HCT116 (cell line): Measurements from ENCODE around the gene ETNK2.

Experiments
- CEBPB ChIP-seq: IDR thresholded peaks from 2 replicates; pipeline ENCODE4 v1.6.1; 2012; ENCODE audit warnings: low read depth
- CTCF ChIP-seq, 3 experiments: fragments of 200-600 bp in 1 of 3; sonication (generic) in 1 of 3; IDR thresholded peaks in 2 of 3; conservative IDR thresholded peaks in 1 of 3; 2 replicates each; pipeline ENCODE4 v1.5.1; 2012 to 2017; ENCODE audit warnings: low read depth in 2 of 3, low read length in 2 of 3, antibody characterized with exemption in 1 of 3, borderline replicate concordance in 1 of 3, control low read depth in 1 of 3, mild to moderate bottlenecking in 1 of 3, mixed read lengths in 1 of 3, mixed run types in 1 of 3, moderate library complexity in 1 of 3; ENCODE audit not compliant: insufficient read depth in 1 of 3
- POLR2AphosphoS5 ChIP-seq: IDR thresholded peaks from 2 replicates; pipeline ENCODE4 v1.6.1; 2011; ENCODE audit warnings: mild to moderate bottlenecking, low read depth, low read length, moderate library complexity
- SP1 ChIP-seq: IDR thresholded peaks from 2 replicates; pipeline ENCODE4 v1.6.1; 2012; ENCODE audit warnings: low read depth

GRCh38 chr1:204116539-204116938 is 35.3 kb downstream of the ETNK2 start:
- TF ChIP-seq CTCF (IDR thresholded peaks at IDR 0.05 in 2 of 3, conservative IDR thresholded peaks at IDR 0.05 in 1 of 3; ENCODE audit: borderline replicate concordance in 1 of 3, insufficient read depth in 1 of 3, low read depth in 2 of 3, low read length in 2 of 3) (no peak), CEBPB (no peak), SP1 (no peak), POLR2AphosphoS5 (no peak)
